Measurements from ENCODE around the gene ZNF516.

The ZNF516 gene

DNA sequence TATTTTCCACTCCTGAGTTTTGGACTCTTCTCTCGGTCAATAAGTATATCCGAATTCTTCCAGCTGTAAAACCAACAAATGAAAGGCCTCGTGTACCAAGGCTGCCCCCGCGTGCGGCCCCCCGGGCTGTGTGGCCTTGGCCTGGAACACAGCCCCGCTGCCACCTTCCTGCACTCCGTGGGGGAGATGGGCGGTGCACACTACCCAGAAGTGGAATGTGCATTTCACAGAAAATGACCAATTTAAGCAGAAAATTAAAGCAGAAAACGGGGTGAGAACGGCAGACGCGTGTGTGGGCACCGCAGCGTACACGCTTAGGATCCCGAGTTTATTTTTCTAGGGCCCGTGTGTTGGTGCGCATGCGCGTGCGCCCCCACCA lies 34.4 kb upstream of the ZNF516 start:
- TF ChIP-seq, protein P1, sequence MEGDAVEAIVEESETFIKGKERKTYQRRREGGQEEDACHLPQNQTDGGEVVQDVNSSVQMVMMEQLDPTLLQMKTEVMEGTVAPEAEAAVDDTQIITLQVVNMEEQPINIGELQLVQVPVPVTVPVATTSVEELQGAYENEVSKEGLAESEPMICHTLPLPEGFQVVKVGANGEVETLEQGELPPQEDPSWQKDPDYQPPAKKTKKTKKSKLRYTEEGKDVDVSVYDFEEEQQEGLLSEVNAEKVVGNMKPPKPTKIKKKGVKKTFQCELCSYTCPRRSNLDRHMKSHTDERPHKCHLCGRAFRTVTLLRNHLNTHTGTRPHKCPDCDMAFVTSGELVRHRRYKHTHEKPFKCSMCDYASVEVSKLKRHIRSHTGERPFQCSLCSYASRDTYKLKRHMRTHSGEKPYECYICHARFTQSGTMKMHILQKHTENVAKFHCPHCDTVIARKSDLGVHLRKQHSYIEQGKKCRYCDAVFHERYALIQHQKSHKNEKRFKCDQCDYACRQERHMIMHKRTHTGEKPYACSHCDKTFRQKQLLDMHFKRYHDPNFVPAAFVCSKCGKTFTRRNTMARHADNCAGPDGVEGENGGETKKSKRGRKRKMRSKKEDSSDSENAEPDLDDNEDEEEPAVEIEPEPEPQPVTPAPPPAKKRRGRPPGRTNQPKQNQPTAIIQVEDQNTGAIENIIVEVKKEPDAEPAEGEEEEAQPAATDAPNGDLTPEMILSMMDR (IDR thresholded peaks at IDR 0.05; ENCODE audit: borderline replicate concordance, insufficient read depth, low read depth, low read length), result no peak
- no peak overlapping the region for H3K4me3 ChIP-seq (ENCODE audit: low read depth, low read length)

DNA sequence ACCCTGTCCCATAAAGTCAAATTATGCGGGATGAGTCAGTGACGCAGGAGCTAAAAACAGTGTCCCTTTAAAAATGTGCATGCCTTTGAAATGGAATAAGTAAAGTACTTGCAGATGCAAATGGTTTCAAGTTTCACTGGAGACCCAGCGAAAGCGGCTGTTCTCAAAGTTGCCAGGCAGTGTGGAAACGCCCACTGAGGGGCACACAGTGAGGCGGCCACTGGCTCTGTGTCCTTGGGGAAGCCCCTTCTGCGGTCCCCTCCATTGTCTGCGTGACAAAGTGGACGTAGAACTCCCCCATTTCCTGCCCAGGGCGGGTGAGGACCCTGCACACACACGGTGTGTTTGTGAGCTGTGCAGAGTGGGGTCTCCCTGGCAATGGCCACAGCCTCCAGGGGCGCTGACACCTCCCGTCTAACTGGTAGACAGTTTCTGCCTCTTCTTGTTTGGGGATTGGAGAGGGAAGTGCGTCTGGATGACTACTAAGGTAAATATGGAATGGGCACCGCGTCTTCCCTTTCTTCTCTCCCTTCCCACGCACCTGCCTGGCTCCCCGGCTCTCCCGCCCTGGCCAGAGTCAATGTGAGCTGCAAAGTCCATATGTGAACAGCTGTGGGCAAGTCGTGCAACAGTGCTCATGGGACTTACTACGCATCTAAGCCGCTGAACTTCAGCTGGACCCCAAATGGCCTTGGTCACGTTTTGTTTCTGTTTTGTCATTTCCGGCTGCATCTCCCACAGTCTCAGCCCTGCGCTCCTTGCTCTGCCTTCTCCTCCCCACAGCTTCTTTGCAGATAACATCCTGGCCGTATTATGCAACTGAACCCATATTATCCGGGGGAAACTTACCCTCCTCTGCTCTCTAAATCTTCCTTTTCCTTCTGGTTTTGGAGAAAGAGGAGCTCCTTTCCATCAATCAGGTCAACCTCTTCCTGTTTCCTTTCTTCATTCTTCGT lies 33.7 kb upstream of the ZNF516 start:
- H3K4me3 ChIP-seq (ENCODE audit: low read depth, low read length), result no peak overlapping the region
- TF ChIP-seq, protein P1 (IDR thresholded peaks at IDR 0.05; ENCODE audit: borderline replicate concordance, insufficient read depth, low read depth, low read length), result no peak

DNA sequence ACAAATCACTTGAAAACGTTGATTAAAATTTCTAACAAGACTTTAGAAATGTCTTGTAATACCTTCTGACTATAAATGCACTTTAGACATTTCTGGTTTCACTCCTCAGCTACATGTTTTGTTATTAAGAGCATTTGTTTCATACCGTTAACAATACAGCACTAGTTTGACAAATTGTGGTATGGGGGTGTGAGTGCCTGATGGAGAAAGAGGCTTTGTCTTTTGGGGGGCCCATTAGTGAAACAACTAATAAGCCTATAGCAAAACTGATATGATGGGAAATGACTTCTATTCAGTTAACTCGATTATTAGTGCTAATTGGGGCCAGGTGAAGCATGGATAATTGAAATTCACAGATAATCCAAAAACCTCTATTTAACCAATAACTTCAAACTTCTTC lies 30.9 kb upstream of the ZNF516 start:
- no peak overlapping the region for H3K4me3 ChIP-seq (ENCODE audit: low read depth, low read length)
- TF ChIP-seq, protein P1 (IDR thresholded peaks at IDR 0.05; ENCODE audit: borderline replicate concordance, insufficient read depth, low read depth, low read length), result no peak

DNA sequence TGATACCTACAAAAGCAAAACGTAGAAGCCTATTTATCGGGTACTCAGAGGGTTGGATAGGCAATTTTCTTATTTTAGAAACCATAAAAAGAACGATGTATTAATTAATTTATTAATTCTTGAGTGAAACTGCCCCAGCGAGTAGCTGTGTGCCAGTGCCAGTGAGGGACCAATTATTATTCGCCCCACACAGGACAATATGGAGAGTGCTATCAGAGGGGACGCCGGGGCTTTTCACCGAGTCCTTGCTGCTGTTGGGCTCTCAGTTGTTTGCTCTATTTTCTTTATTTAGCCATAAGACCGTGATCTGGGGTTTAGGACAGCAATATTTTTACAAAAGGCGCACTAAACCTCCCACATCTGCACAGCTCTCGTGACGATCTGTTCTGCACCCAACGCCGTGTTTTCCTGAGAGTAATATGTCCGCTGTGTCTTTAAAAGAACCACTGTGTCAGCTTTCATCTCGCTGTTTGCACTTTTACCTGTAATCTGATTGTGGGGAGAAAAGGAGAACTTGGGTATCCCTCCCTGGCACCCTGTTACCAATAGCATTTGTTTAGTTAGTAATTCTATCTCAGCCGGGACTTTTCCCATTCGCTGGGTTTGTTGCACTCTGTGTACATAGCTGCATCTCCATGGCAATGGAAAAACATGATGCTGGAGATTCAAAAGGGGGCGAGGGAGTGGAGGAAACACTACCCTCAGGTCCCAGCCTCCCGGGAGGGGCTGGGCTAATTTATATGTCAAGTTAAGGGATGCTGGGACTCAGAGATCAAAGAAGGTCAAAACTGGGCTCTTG lies 30.1 kb upstream of the ZNF516 start:
- TF ChIP-seq, protein P1 (IDR thresholded peaks at IDR 0.05; ENCODE audit: borderline replicate concordance, insufficient read depth, low read depth, low read length), result no peak
- H3K4me3 ChIP-seq (ENCODE audit: low read depth, low read length), result no peak overlapping the region

DNA sequence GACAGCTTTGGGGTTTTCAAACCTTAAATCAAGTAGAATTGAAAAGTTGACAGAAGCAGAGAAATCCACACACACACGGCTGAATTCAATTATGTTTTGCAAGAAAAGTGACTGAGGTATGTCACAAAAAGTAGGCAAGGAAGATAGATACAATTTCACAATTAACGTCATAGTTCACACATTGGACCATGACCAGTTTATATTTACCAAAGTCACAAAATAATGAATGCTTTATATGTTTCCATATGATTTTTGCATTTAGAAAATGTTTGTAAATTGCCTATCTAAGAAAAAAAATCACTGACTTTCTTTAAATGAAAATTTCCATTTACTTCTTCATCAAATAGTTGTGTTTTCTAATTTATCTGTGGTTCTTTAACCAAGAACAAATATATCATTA lies 29.4 kb upstream of the ZNF516 start:
- TF ChIP-seq, protein P1 (IDR thresholded peaks at IDR 0.05; ENCODE audit: borderline replicate concordance, insufficient read depth, low read depth, low read length), result no peak
- no peak overlapping the region for H3K4me3 ChIP-seq (ENCODE audit: low read depth, low read length)

DNA sequence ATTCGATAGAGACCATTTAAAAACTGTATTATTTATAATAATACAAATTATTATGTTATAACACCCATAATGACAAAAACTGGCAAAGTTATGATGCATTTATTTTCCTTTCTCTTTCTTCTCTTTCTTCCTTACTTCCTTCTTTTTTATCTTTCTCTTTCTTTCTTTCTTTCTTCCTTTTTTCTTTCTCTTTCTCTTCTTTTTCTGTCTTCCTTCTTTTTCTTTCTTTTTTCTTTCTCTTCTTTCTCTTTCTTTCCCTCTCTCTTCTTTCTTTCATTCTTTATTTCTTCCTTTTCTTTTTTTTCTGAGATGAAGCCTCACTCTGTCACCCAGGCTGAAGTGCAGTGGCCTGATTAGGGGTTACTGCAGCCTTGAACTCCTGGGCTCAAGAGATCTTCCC lies 27.5 kb upstream of the ZNF516 start:
- TF ChIP-seq, protein P1 (IDR thresholded peaks at IDR 0.05; ENCODE audit: borderline replicate concordance, insufficient read depth, low read depth, low read length), result no peak

More for the DNA sequence above, 27.5 kb upstream of the ZNF516 start:
- no peak overlapping the region for H3K4me3 ChIP-seq (ENCODE audit: low read depth, low read length)

Measured in GM12875 (cell line).